HepG2 (cell line): Measurements from ENCODE around the gene KRTAP4-7. TPM values are rescaled to one million over a fixed set of nuclear protein-coding genes. Genes with fewer than 3 reads are reported as not detected.
"Not testable (repeated sequence)": the region's sequence is repeated elsewhere in the genome, so short reads cannot be mapped to it uniquely, and the experiment has no call there.

Experiments used
- ATAC-seq: fragments of 200-7000 bp; cut with Tn5 transposase; 3 replicates; pipeline ENCODE4 v1.9.1; 2020; ENCODE audit warnings: mild to moderate bottlenecking, moderate library complexity
- BruUV-seq: library from RNA; stranded (reverse); fragments of 400-500 nt; replicated peaks from 2 replicates; lab custom pipeline; 2021; lab: Mats Ljungman, UMichigan
- CTCF ChIA-PET: fragments of 300-600 bp; formaldehyde crosslinking; extraction: SDS; loops from one replicate; lab custom pipeline; 2021; ENCODE audit warnings: low total read pairs, inconsistent platforms, low intra/inter-chr PET ratio; lab: Yijun Ruan, JAX
- POLR2A ChIA-PET: fragments of 350-600 bp; sonication (Branson Sonifier 250); formaldehyde crosslinking; loops from one replicate; lab custom pipeline; 2020; ENCODE audit warnings: antibody characterized with exemption, inconsistent platforms; lab: Yijun Ruan, JAX
- DNase-seq: peaks from one replicate; pipeline ENCODE4 v3.0.0-alpha.2; 2015; ENCODE audit warnings: low spot score
- FAIRE-seq: peaks from 3 replicates; lab custom pipeline; 2011; peaks lifted over from hg19 to GRCh38; lab: Jason Lieb, UNC
- H2AFZ ChIP-seq: one replicate; pipeline ENCODE4 v1.6.1; 2011; ENCODE audit warnings: low read length, inconsistent platforms
- H3K27ac ChIP-seq: fragments of 300-600 bp; 3 replicates; pipeline ENCODE4 v1.8.0; 2011; ENCODE audit warnings: mixed run types, mild to moderate bottlenecking, mixed read lengths, low read length, inconsistent platforms; ENCODE audit not compliant: insufficient read depth; ENCODE audit errors: extremely low read length
- H3K27me3 ChIP-seq, 2 experiments: fragments of 200-600 bp in 1 of 2; 2 replicates in 1 of 2; 3 replicates in 1 of 2; pipeline versions ENCODE4 v1.6.0 to v1.8.0; 2011; ENCODE audit warnings: low read length in 2 of 2, mild to moderate bottlenecking in 2 of 2, moderate library complexity in 2 of 2, inconsistent platforms in 1 of 2; ENCODE audit not compliant: insufficient read depth in 2 of 2, control insufficient read depth in 1 of 2
- H3K36me3 ChIP-seq, 2 experiments: fragments of 200-600 bp in 1 of 2; replicated peaks in 1 of 2; 2 replicates in 1 of 2; 3 replicates in 1 of 2; pipeline versions ENCODE4 v1.5.1 to v1.8.0; 2011; ENCODE audit warnings: low read length in 2 of 2, inconsistent platforms in 1 of 2; ENCODE audit not compliant: insufficient read depth in 2 of 2, control insufficient read depth in 1 of 2
- H3K4me1 ChIP-seq: 2 replicates; pipeline ENCODE4 v1.5.1; 2012; ENCODE audit warnings: low read length, inconsistent platforms; ENCODE audit not compliant: insufficient read depth
- H3K4me2 ChIP-seq: 2 replicates; pipeline ENCODE4 v1.6.0; 2011; ENCODE audit warnings: low read depth, low read length, inconsistent platforms
- H3K4me3 ChIP-seq, 3 experiments: fragments of 200-600 bp in 1 of 3; sonication (generic), shearing (Covaris generic) in 1 of 3; replicated peaks in 1 of 3; 2 replicates each; pipeline ENCODE4 v1.5.1; 2011 to 2016; ENCODE audit warnings: low read length in 3 of 3, inconsistent platforms in 2 of 3, low read depth in 2 of 3, mild to moderate bottlenecking in 2 of 3, control low read depth in 1 of 3, mixed read lengths in 1 of 3; ENCODE audit not compliant: insufficient read depth in 1 of 3
- H3K79me2 ChIP-seq: one replicate; pipeline ENCODE4 v1.6.1; 2011; ENCODE audit warnings: low read length, inconsistent platforms; ENCODE audit not compliant: insufficient read depth
- H3K9ac ChIP-seq: 2 replicates; pipeline ENCODE4 v1.6.0; 2011; ENCODE audit warnings: mild to moderate bottlenecking, low read depth, low read length, inconsistent platforms; ENCODE audit not compliant: insufficient read depth
- H3K9me3 ChIP-seq: 2 replicates; pipeline ENCODE4 v1.5.1; 2012; ENCODE audit warnings: mild to moderate bottlenecking, low read length
- H4K20me1 ChIP-seq: 2 replicates; pipeline ENCODE4 v1.6.0; 2011; ENCODE audit warnings: inconsistent platforms, mild to moderate bottlenecking, low read length, moderate library complexity; ENCODE audit not compliant: insufficient read depth
- IKZF4 ChIP-seq: sonication (generic); formaldehyde crosslinking; IDR thresholded peaks from 2 replicates; pipeline ENCODE4 v1.5.1; 2020; ENCODE audit warnings: borderline replicate concordance, mild to moderate bottlenecking, low read depth, missing genetic modification reagents; ENCODE audit errors: not compliant biosample characterization
- WGBS: methylation state at CpG from one replicate; pipeline ENCODE4 v1.1.6; 2017; ENCODE audit warnings: low lambda C conversion rate; 5-methylcytosine and 5-hydroxymethylcytosine counted together
- in situ Hi-C: cut with HindIII; loops from 2 replicates; pipeline ENCODE4 v1.10.0; 2017; ENCODE audit warnings: low pct_unique_long_range_greater_than_20kb; ENCODE audit not compliant: extremely low pct_ligation_motif_present
- intact Hi-C: fragments of 100-400 bp; cut with micrococcal nuclease; formaldehyde crosslinking; loops from one replicate; pipeline ENCODE4 v1.10.0; 2022; ENCODE audit not compliant: unreplicated experiment
- polyA plus RNA-seq, 8 experiments: library from polyadenylated mRNA; depleted of rRNA in 3 of 8; stranded (reverse) in 7 of 8; unstranded in 1 of 8; fragments of >200 nt; fragmentation: Illumina TruSeq in 4 of 8; extraction: Trizol in 4 of 8; gene quantifications; 2 replicates each; pipeline versions ENCODE4 v1.2.1 to v1.2.3, GENCODE V29; 2011 to 2016; ENCODE audit warnings: low read depth in 4 of 8, missing spikeins in 1 of 8, mixed read lengths in 1 of 8; ENCODE audit not compliant: insufficient read depth in 1 of 8
- total RNA-seq, 5 experiments: library from RNA; depleted of rRNA; stranded (reverse); fragments of >200 nt; fragmentation: Illumina TruSeq; extraction: Trizol; gene quantifications; 2 replicates each; pipeline ENCODE4 v1.2.3, GENCODE V29; 2016; ENCODE audit warnings: low read depth in 1 of 5
- TF ChIP-seq, protein P1 (sequence below): sonication (generic); formaldehyde crosslinking; conservative IDR thresholded peaks from 2 replicates; pipeline ENCODE4 v1.4.0; 2020; ENCODE audit warnings: missing genetic modification reagents
- TF ChIP-seq, protein P2 (sequence below): sonication (generic); formaldehyde crosslinking; IDR thresholded peaks from 2 replicates; pipeline ENCODE4 v1.4.0; 2020; ENCODE audit warnings: missing genetic modification reagents

Gene KRTAP4-7
- total and polyA plus RNA-seq, 2 of the 13 experiments (the other 11 are each of a cell fraction or from before 2014, with no cell fraction given) = not detected

GRCh38 chr17:41116297-41116696 lies 32.3 kb downstream of the KRTAP4-7 start (continued):
- no peak for TF ChIP-seq IKZF4

- H3K27me3 ChIP-seq, POLR2A ChIA-PET: not testable (repeated sequence)
Observed at GRCh38 chr17:41117846-41118386, 34.0 kb downstream of the KRTAP4-7 start, which contains the start of gene KRTAP4-11. Gene KRTAP4-11 (minus strand): TSS chr17:41118373. CDS start chr17:41118315, 58 bp downstream.

GRCh38 chr17:41118721-41119120 lies 34.8 kb downstream of the KRTAP4-7 start:
- CTCF ChIA-PET = no interaction called here
- H2AFZ ChIP-seq = no peak overlapping the region
- H3K27ac ChIP-seq = no peak overlapping the region
- H3K4me1 ChIP-seq = no peaks in the 10 kb centered on the region
- H3K4me3 ChIP-seq = no peak overlapping the region
- no peak for FAIRE-seq
- no peaks in the 10 kb centered on the region for H3K9me3 ChIP-seq
- H3K79me2 ChIP-seq = no peaks in the 10 kb centered on the region
- no peak overlapping the region for H3K4me2 ChIP-seq
- 60% methylated on average over 4 of the region's 4 CpGs for WGBS
- in situ Hi-C loops (no loop called here), intact Hi-C loops (no loop called here)
- POLR2A ChIA-PET = no interaction called here
- H3K36me3 ChIP-seq = no peaks in the 10 kb centered on the region
- H3K27me3 ChIP-seq = peaks cover 0 to 4% of the 10 kb centered on the region in 2 experiments; a peak in 2 of 5 replicates
- no peak overlapping the region for H3K9ac ChIP-seq
- no peaks in the 10 kb centered on the region for H4K20me1 ChIP-seq
- TF ChIP-seq, protein P1, sequence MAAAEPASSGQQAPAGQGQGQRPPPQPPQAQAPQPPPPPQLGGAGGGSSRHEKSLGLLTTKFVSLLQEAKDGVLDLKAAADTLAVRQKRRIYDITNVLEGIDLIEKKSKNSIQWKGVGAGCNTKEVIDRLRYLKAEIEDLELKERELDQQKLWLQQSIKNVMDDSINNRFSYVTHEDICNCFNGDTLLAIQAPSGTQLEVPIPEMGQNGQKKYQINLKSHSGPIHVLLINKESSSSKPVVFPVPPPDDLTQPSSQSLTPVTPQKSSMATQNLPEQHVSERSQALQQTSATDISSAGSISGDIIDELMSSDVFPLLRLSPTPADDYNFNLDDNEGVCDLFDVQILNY (CRISPR knock-in tag) = no peak
- TF ChIP-seq, protein P2, sequence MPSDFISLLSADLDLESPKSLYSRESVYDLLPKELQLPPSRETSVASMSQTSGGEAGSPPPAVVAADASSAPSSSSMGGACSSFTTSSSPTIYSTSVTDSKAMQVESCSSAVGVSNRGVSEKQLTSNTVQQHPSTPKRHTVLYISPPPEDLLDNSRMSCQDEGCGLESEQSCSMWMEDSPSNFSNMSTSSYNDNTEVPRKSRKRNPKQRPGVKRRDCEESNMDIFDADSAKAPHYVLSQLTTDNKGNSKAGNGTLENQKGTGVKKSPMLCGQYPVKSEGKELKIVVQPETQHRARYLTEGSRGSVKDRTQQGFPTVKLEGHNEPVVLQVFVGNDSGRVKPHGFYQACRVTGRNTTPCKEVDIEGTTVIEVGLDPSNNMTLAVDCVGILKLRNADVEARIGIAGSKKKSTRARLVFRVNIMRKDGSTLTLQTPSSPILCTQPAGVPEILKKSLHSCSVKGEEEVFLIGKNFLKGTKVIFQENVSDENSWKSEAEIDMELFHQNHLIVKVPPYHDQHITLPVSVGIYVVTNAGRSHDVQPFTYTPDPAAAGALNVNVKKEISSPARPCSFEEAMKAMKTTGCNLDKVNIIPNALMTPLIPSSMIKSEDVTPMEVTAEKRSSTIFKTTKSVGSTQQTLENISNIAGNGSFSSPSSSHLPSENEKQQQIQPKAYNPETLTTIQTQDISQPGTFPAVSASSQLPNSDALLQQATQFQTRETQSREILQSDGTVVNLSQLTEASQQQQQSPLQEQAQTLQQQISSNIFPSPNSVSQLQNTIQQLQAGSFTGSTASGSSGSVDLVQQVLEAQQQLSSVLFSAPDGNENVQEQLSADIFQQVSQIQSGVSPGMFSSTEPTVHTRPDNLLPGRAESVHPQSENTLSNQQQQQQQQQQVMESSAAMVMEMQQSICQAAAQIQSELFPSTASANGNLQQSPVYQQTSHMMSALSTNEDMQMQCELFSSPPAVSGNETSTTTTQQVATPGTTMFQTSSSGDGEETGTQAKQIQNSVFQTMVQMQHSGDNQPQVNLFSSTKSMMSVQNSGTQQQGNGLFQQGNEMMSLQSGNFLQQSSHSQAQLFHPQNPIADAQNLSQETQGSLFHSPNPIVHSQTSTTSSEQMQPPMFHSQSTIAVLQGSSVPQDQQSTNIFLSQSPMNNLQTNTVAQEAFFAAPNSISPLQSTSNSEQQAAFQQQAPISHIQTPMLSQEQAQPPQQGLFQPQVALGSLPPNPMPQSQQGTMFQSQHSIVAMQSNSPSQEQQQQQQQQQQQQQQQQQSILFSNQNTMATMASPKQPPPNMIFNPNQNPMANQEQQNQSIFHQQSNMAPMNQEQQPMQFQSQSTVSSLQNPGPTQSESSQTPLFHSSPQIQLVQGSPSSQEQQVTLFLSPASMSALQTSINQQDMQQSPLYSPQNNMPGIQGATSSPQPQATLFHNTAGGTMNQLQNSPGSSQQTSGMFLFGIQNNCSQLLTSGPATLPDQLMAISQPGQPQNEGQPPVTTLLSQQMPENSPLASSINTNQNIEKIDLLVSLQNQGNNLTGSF = no peak
- DNase-seq = no peak
- no TSS peak for BruUV-seq
- no peak for ATAC-seq

More at GRCh38 chr17:41117846-41118386, 34.0 kb downstream of the KRTAP4-7 start, which contains the start of gene KRTAP4-11:
- H4K20me1 ChIP-seq, H3K4me2 ChIP-seq, H3K79me2 ChIP-seq, H2AFZ ChIP-seq, H3K9me3 ChIP-seq, in situ Hi-C loops, FAIRE-seq, H3K9ac ChIP-seq, ATAC-seq, DNase-seq, H3K36me3 ChIP-seq, BruUV-seq, intact Hi-C loops, H3K4me3 ChIP-seq, H3K4me1 ChIP-seq, H3K27ac ChIP-seq, CTCF ChIA-PET: not testable (repeated sequence)
- 0% methylated on average over 3 of the region's 10 CpGs for WGBS
